SK-N-SH (cell line): ENCODE measurements around the gene CCDC102B. TPM values are rescaled to one million over a fixed set of nuclear protein-coding genes. Genes with fewer than 3 reads are reported as not detected.

Experiments
- CTCF ChIA-PET: fragments of 300-600, 350-600 bp; formaldehyde crosslinking; extraction: SDS; loops from one replicate; lab custom pipeline; 2021; lab: Yijun Ruan, JAX
- POLR2A ChIA-PET: fragments of 350-600 bp; sonication (Branson Sonifier 250); formaldehyde crosslinking; extraction: SDS; loops from one replicate; lab custom pipeline; 2020; ENCODE audit warnings: antibody characterized with exemption, inconsistent platforms; lab: Yijun Ruan, JAX
- DNase-seq: peaks from one replicate; pipeline ENCODE4 v3.0.0; 2012
- H2AFZ ChIP-seq: fragments of 200-600 bp; sonication (generic); 2 replicates; pipeline ENCODE4 v1.8.1; 2016; ENCODE audit warnings: antibody characterized with exemption, mild to moderate bottlenecking, low read depth
- H3F3A ChIP-seq: fragments of 200-600 bp; sonication (generic); replicated peaks from 2 replicates; pipeline ENCODE3; 2016; ENCODE audit warnings: antibody characterized with exemption, mild to moderate bottlenecking; ENCODE audit not compliant: insufficient read depth
- H3K27ac ChIP-seq, 2 experiments: fragments of 200-500 bp in 1 of 2; fragments of 200-600 bp in 1 of 2; sonication (Bioruptor generic) in 1 of 2; sonication (generic), shearing (Covaris generic) in 1 of 2; 2 replicates each; pipeline versions ENCODE4 v1.5.1 to v1.6.1; 2014 to 2016; ENCODE audit warnings: low read depth in 2 of 2, inconsistent platforms in 1 of 2, low read length in 1 of 2, mild to moderate bottlenecking in 1 of 2, mixed read lengths in 1 of 2
- H3K27me3 ChIP-seq: fragments of 200-600 bp; sonication (generic), shearing (Covaris generic); 2 replicates; pipeline ENCODE4 v1.6.1; 2016; ENCODE audit warnings: mixed run types; ENCODE audit not compliant: insufficient read depth
- H3K36me3 ChIP-seq, 2 experiments: fragments of 200-500 bp in 1 of 2; fragments of 200-600 bp in 1 of 2; sonication (Bioruptor generic) in 1 of 2; sonication (generic) in 1 of 2; replicated peaks in 1 of 2; 2 replicates each; pipeline versions ENCODE3 to v1.5.1; 2014 to 2016; ENCODE audit warnings: low read length in 1 of 2, mild to moderate bottlenecking in 1 of 2; ENCODE audit not compliant: insufficient read depth in 2 of 2, control insufficient read depth in 1 of 2
- H3K4me1 ChIP-seq, 2 experiments: fragments of 200-500 bp in 1 of 2; fragments of 200-600 bp in 1 of 2; sonication (Bioruptor generic) in 1 of 2; sonication (generic), shearing (Covaris generic) in 1 of 2; 2 replicates each; pipeline versions ENCODE4 v1.5.1 to v1.6.1; 2014 to 2016; ENCODE audit warnings: low read depth in 1 of 2, low read length in 1 of 2, mixed run types in 1 of 2; ENCODE audit not compliant: insufficient read depth in 2 of 2, control insufficient read depth in 1 of 2
- H3K4me2 ChIP-seq: fragments of 200-600 bp; sonication (generic), shearing (Covaris generic); 2 replicates; pipeline ENCODE4 v1.6.1; 2017; ENCODE audit warnings: mixed run types
- H3K4me3 ChIP-seq, 2 experiments: fragments of 200-500 bp in 1 of 2; fragments of 200-600 bp in 1 of 2; sonication (Bioruptor generic) in 1 of 2; sonication (generic), shearing (Covaris generic) in 1 of 2; 2 replicates each; pipeline versions ENCODE4 v1.5.1 to v1.8.1; 2014 to 2016; ENCODE audit warnings: low read depth in 2 of 2, inconsistent platforms in 1 of 2, low read length in 1 of 2, mild to moderate bottlenecking in 1 of 2, mixed read lengths in 1 of 2, moderate library complexity in 1 of 2
- H3K79me2 ChIP-seq: fragments of 200-600 bp; sonication (generic); 2 replicates; pipeline ENCODE4 v1.8.1; 2017; ENCODE audit warnings: mild to moderate bottlenecking; ENCODE audit not compliant: insufficient read depth
- H3K9ac ChIP-seq: fragments of 200-600 bp; sonication (generic); 2 replicates; pipeline ENCODE4 v1.6.1; 2017; ENCODE audit warnings: mixed run types
- H3K9me2 ChIP-seq: fragments of 200-600 bp; sonication (generic); 2 replicates; pipeline ENCODE4 v1.6.1; 2017; ENCODE audit warnings: mixed run types
- H3K9me3 ChIP-seq: fragments of 200-600 bp; sonication (generic); 2 replicates; pipeline ENCODE4 v1.6.1; 2017; ENCODE audit warnings: mixed run types, mild to moderate bottlenecking, moderate library complexity
- H4K20me1 ChIP-seq: fragments of 200-600 bp; sonication (generic); 2 replicates; pipeline ENCODE4 v1.6.1; 2017; ENCODE audit warnings: mild to moderate bottlenecking, mixed run types; ENCODE audit not compliant: insufficient read depth
- EP300 ChIP-seq, 2 experiments: IDR thresholded peaks; 2 replicates each; pipeline versions ENCODE4 v1.4.0 to v1.6.1; 2012; ENCODE audit warnings: borderline replicate concordance in 1 of 2, low read depth in 1 of 2, low read length in 1 of 2
- FOXJ3 ChIP-seq: sonication (generic); formaldehyde crosslinking; IDR thresholded peaks from 2 replicates; pipeline ENCODE4 v1.5.1; 2020; ENCODE audit warnings: mild to moderate bottlenecking, missing genetic modification reagents
- FOXM1 ChIP-seq: IDR thresholded peaks from 2 replicates; pipeline ENCODE4 v1.4.0; 2012; ENCODE audit warnings: low read depth, mild to moderate bottlenecking
- GATA2 ChIP-seq: sonication (generic); formaldehyde crosslinking; IDR thresholded peaks from 2 replicates; pipeline ENCODE4 v1.5.0; 2020; ENCODE audit warnings: mild to moderate bottlenecking, missing genetic modification reagents
- MEF2A ChIP-seq: IDR thresholded peaks from 2 replicates; pipeline ENCODE4 v1.4.0; 2012; ENCODE audit warnings: low read depth, borderline replicate concordance
- RCOR1 ChIP-seq: fragments of 150-350 bp; IDR thresholded peaks from 2 replicates; pipeline ENCODE4 v1.6.1; 2017; ENCODE audit warnings: antibody characterized with exemption, low read length
- RFX5 ChIP-seq: IDR thresholded peaks from 2 replicates; pipeline ENCODE4 v1.6.1; 2012; ENCODE audit warnings: mild to moderate bottlenecking, improper control_type of control experiment, low read length
- SIN3A ChIP-seq: IDR thresholded peaks from 2 replicates; pipeline ENCODE4 v1.6.1; 2012; ENCODE audit warnings: low read depth, mild to moderate bottlenecking, low read length, moderate library complexity, borderline replicate concordance
- TCF12 ChIP-seq: IDR thresholded peaks from 2 replicates; pipeline ENCODE4 v1.4.0; 2012
- WGBS: methylation state at CpG from one replicate; pipeline ENCODE4 v1.1.6; 2017; ENCODE audit warnings: low lambda C conversion rate; 5-methylcytosine and 5-hydroxymethylcytosine counted together
- polyA plus RNA-seq, 3 experiments: library from polyadenylated mRNA; depleted of rRNA; stranded (reverse); fragments of >200 nt; gene quantifications; 2 replicates each; pipeline ENCODE4 v1.2.3, GENCODE V29; 2012
- TF ChIP-seq, protein P1 (sequence below): IDR thresholded peaks from 2 replicates; pipeline ENCODE4 v1.4.0; 2012; ENCODE audit warnings: low read depth, borderline replicate concordance
- TF ChIP-seq, protein P2 (sequence below): IDR thresholded peaks from 2 replicates; pipeline ENCODE4 v1.6.1; 2012; ENCODE audit warnings: mild to moderate bottlenecking, low read depth, low read length, moderate library complexity

Gene CCDC102B
- polyA plus RNA-seq, 1 of the 3 experiments (the other 2 are of a cell fraction): 2.0 TPM

DNA sequence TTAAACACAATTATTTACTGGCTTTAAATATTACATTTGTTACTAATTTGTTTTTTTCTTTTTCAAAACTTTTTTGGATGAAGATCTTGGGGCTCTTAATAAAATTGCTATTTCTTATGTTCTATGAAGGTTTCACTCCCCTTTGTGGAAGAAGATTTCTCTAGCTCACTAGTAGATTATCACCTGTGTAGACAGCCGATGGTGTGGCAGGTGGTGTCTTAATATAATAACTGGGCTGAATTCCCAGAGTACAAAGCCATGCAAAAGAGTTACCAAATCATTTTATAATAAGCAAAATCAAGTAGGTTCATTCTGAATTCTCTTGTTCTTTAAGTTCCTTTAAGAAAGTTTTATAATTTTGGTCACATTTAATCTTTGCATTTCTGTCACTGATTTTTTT lies 233.7 kb downstream of the CCDC102B start:
- TF ChIP-seq RCOR1 (no peak), MEF2A (no peak), FOXM1 (no peak), RFX5 (no peak), FOXJ3 (CRISPR knock-in tag) (no peak)
- TF ChIP-seq, protein P1, sequence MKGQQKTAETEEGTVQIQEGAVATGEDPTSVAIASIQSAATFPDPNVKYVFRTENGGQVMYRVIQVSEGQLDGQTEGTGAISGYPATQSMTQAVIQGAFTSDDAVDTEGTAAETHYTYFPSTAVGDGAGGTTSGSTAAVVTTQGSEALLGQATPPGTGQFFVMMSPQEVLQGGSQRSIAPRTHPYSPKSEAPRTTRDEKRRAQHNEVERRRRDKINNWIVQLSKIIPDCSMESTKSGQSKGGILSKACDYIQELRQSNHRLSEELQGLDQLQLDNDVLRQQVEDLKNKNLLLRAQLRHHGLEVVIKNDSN: no peak
- WGBS: 85% methylated on average over 1 of the region's 1 CpG
- POLR2A ChIA-PET: no interaction called here

GRCh38 chr18:69032009-69032408 lies 234.1 kb downstream of the CCDC102B start:
- Histone ChIP-seq H3K4me3 (no peak overlapping the region), H3K27ac (peak overlapping the region in 1 of 2 experiments; percentile 68; a peak in 2 of 4 replicates)
- TF ChIP-seq RCOR1 (peak; percentile 51; the same call in 1 of the 2 replicates), SIN3A (no peak), EP300 (IDR thresholded peaks at IDR 0.05; ENCODE audit: borderline replicate concordance in 1 of 2, low read depth in 1 of 2, low read length in 1 of 2) (peak in 1 of 2 experiments; percentile 78; a peak in 2 of 4 replicates), GATA2 (peak; percentile 58; the same call in 1 of the 2 replicates), TCF12 (peak; percentile 70)
- TF ChIP-seq, protein P2, sequence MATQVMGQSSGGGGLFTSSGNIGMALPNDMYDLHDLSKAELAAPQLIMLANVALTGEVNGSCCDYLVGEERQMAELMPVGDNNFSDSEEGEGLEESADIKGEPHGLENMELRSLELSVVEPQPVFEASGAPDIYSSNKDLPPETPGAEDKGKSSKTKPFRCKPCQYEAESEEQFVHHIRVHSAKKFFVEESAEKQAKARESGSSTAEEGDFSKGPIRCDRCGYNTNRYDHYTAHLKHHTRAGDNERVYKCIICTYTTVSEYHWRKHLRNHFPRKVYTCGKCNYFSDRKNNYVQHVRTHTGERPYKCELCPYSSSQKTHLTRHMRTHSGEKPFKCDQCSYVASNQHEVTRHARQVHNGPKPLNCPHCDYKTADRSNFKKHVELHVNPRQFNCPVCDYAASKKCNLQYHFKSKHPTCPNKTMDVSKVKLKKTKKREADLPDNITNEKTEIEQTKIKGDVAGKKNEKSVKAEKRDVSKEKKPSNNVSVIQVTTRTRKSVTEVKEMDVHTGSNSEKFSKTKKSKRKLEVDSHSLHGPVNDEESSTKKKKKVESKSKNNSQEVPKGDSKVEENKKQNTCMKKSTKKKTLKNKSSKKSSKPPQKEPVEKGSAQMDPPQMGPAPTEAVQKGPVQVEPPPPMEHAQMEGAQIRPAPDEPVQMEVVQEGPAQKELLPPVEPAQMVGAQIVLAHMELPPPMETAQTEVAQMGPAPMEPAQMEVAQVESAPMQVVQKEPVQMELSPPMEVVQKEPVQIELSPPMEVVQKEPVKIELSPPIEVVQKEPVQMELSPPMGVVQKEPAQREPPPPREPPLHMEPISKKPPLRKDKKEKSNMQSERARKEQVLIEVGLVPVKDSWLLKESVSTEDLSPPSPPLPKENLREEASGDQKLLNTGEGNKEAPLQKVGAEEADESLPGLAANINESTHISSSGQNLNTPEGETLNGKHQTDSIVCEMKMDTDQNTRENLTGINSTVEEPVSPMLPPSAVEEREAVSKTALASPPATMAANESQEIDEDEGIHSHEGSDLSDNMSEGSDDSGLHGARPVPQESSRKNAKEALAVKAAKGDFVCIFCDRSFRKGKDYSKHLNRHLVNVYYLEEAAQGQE: no peak
- TF ChIP-seq, all 33 proteins: peak for 4
- Histone ChIP-seq H3K9me2 (no peaks in the 10 kb centered on the region; the same call in 1 of the 2 replicates), H4K20me1 (no peaks in the 10 kb centered on the region), H3K4me1 (peaks cover 0 to 3% of the 10 kb centered on the region in 2 experiments; a peak in 1 of 4 replicates), H3F3A (peaks cover 3% of the 10 kb centered on the region), H3K9me3 (no peaks in the 10 kb centered on the region), H2AFZ (no peak overlapping the region), H3K27me3 (no peaks in the 10 kb centered on the region), H3K9ac (no peak overlapping the region), H3K4me2 (no peak overlapping the region), H3K79me2 (no peaks in the 10 kb centered on the region), H3K36me3 (no peaks in the 10 kb centered on the region)
- CTCF ChIA-PET: interaction anchor here (1.0 kb wide), 1 partner anchor 1054 kb away, joined by 3 read pairs; no protein-coding TSS in a partner anchor
- POLR2A ChIA-PET: no interaction called here
- peak; percentile 16 for DNase-seq

More for the DNA sequence above, 233.7 kb downstream of the CCDC102B start:
- Histone ChIP-seq H3K4me2 (no peak overlapping the region), H3K36me3 (no peaks in the 10 kb centered on the region), H3K9me2 (no peaks in the 10 kb centered on the region; the same call in 1 of the 2 replicates), H3K9me3 (no peaks in the 10 kb centered on the region), H3K4me1 (peaks cover 0 to 3% of the 10 kb centered on the region in 2 experiments; a peak in 1 of 4 replicates), H4K20me1 (no peaks in the 10 kb centered on the region), H3K4me3 (no peak overlapping the region), H3K27me3 (no peaks in the 10 kb centered on the region), H3K27ac (peak overlapping the region in 1 of 2 experiments; percentile 68; a peak in 1 of 4 replicates), H2AFZ (no peak overlapping the region), H3K79me2 (no peaks in the 10 kb centered on the region), H3K9ac (no peak overlapping the region), H3F3A (peaks cover 3% of the 10 kb centered on the region)
- CTCF ChIA-PET: no interaction called here
- DNase-seq: no peak
